Ectodermal cell (in vitro differentiated cells): ENCODE data around the gene SALL3.
"Not testable (repeated sequence)": the region's sequence is repeated elsewhere in the genome, so short reads cannot be mapped to it uniquely, and the experiment has no call there.

Experiments
- H3K27ac ChIP-seq: 2 replicates; pipeline ENCODE4 v1.7.0; 2013; ENCODE audit warnings: mild to moderate bottlenecking, low read depth, low read length; ENCODE audit not compliant: insufficient read depth, poor library complexity, severe bottlenecking
- H3K27me3 ChIP-seq: 2 replicates; pipeline ENCODE4 v1.7.0; 2013; ENCODE audit warnings: mild to moderate bottlenecking, low read length; ENCODE audit not compliant: insufficient read depth, control insufficient read depth, poor library complexity, severe bottlenecking
- H3K36me3 ChIP-seq: one replicate; pipeline ENCODE4 v1.7.0; 2013; ENCODE audit warnings: low read length; ENCODE audit not compliant: control insufficient read depth, insufficient read depth
- H3K4me1 ChIP-seq: one replicate; pipeline ENCODE4 v1.7.0; 2013; ENCODE audit warnings: low read length; ENCODE audit not compliant: control insufficient read depth, insufficient read depth
- H3K4me3 ChIP-seq: 2 replicates; pipeline ENCODE4 v1.7.0; 2013; ENCODE audit warnings: low read depth, low read length, control low read depth; ENCODE audit not compliant: insufficient read depth
- H3K9me3 ChIP-seq: 2 replicates; pipeline ENCODE4 v1.7.0; 2013; ENCODE audit warnings: mild to moderate bottlenecking, low read length, moderate library complexity; ENCODE audit not compliant: control insufficient read depth
- WGBS, 2 experiments: methylation state at CpG; one replicate each; pipeline ENCODE4 v1.1.7; 2013; ENCODE audit warnings: missing lambda C conversion rate in 2 of 2; 5-methylcytosine and 5-hydroxymethylcytosine counted together

SALL3 gene

DNA sequence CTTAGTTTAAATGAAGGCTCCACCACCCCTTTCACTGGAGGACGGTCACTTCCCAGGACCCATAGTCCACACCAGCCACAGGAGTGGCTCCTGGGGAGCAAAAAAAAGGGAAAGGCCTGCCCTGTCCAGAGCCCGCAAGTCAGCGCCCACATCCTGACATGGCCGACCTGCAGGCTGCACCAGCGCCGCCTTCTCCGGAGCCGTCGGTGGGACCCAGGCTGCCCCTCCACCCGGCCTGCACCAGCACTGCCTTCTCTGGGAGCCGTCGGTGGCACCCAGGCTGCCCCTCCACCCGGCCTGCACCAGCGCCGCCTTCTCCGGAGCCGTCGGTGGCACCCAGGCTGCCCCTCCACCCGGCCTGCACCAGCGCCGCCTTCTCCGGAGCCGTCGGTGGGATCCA is 14.9 kb upstream of the SALL3 start:
- 92 to 94% methylated on average over 24 of the region's 24 CpGs for WGBS, 2 experiments
- not testable (repeated sequence) for H3K27ac ChIP-seq, H3K4me3 ChIP-seq, H3K4me1 ChIP-seq, H3K9me3 ChIP-seq, H3K36me3 ChIP-seq, H3K27me3 ChIP-seq

DNA sequence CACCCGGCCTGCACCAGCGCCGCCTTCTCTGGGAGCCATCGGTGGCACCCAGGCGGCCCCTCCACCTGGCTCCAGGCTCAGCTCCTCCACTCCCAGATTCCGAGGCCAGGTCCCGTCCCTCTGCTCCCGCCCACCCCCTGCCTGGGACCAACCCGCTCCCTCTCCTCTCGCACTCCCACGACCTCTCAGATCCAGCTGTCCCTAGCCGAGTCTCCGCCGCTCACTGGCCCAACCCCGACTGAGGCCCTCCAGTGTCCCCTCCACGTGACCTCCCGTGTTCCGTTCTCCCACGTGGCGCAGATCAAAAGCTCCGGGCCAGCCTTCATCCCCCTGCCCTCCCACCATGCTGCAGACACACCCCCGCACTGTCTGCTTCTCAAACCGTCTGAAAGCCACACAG is 14.4 kb upstream of the SALL3 start:
- Histone ChIP-seq H3K9me3 (no peaks in the 10 kb centered on the region), H3K36me3 (no peaks in the 10 kb centered on the region), H3K27me3 (no peaks in the 10 kb centered on the region), H3K27ac (no peak overlapping the region), H3K4me1 (no peaks in the 10 kb centered on the region), H3K4me3 (no peak overlapping the region)
- 88 to 89% methylated on average over 23 of the region's 23 CpGs for whole genome bisulfite sequencing, 2 experiments

DNA sequence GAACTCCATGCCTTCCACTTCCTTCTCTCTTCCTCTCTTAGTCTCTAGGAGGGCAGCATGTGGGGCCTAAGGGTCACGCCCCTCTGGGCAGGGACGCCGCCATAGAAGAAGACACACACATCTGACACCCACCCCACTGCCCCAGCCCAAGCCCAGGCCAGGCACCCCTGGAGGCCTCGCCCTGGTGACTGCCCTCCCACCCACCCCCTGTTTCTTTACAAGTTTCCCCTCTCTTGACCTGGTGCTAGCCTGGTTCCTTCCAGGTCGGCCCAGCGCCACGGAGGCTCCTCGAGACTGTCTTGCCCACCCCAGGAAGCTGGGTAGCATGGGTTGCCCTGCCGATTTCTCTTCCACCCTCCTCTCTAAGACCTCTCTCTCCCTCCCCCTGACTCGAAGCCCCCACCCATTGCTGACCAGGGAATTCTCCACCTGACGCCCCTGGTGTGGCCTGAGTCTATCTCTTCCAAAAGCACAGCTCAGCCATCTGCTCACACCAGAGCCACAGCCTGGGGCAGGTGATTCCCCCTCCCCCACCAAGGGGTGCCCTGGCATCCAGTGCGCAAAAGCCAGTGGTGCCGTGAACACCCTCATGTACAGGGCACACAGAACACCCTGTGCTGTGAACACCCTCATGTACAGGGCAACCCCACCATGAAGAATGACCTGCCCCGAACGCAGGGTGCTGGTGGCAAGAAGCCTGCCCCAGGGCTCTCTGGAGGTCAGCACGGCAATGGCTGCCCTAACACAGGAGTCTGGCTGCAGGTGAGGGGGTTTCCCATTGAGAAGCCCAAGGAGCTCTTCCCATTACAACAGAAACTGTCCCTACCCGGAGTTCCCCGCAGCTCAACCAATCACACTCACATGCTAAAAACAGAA is 13.5 kb upstream of the SALL3 start:
- no peak overlapping the region for H3K27ac ChIP-seq
- no peaks in the 10 kb centered on the region for H3K4me1 ChIP-seq
- H3K4me3 ChIP-seq: no peak overlapping the region
- peaks cover 6% of the 10 kb centered on the region for H3K27me3 ChIP-seq
- WGBS, 2 experiments: 90 to 94% methylated on average over 18 of the region's 18 CpGs
- no peaks in the 10 kb centered on the region for H3K36me3 ChIP-seq
- no peaks in the 10 kb centered on the region for H3K9me3 ChIP-seq

GRCh38 chr18:78966793-78967106 is 12.9 kb upstream of the SALL3 start:
- H3K4me3 ChIP-seq: no peak overlapping the region
- H3K36me3 ChIP-seq: no peaks in the 10 kb centered on the region
- WGBS, 2 experiments: 89 to 91% methylated on average over 1 of the region's 1 CpG
- no peaks in the 10 kb centered on the region for H3K9me3 ChIP-seq
- H3K27ac ChIP-seq: no peak overlapping the region
- peaks cover 12% of the 10 kb centered on the region for H3K27me3 ChIP-seq
- H3K4me1 ChIP-seq: no peaks in the 10 kb centered on the region

DNA sequence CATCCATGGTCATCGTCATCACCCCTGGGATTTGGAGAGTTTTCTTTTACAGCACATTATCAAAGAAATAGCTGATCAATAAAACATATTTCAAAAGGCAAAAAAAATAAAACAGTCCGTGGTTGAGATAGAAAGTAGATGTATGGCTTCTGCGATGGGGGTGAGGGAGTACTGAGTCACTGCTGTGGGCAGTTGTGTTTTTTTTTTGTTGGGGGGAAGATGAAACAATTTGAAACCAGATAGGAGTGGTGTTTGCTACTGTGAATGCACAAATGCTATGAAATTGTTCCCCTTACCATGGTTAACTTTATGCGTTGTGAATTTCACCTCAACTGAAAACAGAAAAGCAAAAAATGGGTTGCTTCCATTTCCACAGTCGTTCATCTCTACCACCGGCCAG is 11.9 kb upstream of the SALL3 start:
- no peak overlapping the region for H3K27ac ChIP-seq
- peaks cover under 1% of the 10 kb centered on the region for H3K4me1 ChIP-seq
- H3K9me3 ChIP-seq: no peaks in the 10 kb centered on the region
- no peak overlapping the region for H3K4me3 ChIP-seq
- H3K36me3 ChIP-seq: no peaks in the 10 kb centered on the region
- 92 to 96% methylated on average over 5 to 6 of the region's 6 CpGs for WGBS, 2 experiments
- H3K27me3 ChIP-seq: peaks cover 22% of the 10 kb centered on the region

GRCh38 chr18:78969574-78970315 is 9.9 kb upstream of the SALL3 start:
- H3K27ac ChIP-seq: no peak overlapping the region
- WGBS, 2 experiments: 92 to 93% methylated on average over 20 of the region's 20 CpGs
- peaks cover 42% of the 10 kb centered on the region for H3K27me3 ChIP-seq
- H3K4me1 ChIP-seq: peaks cover 12% of the 10 kb centered on the region
- H3K36me3 ChIP-seq: no peaks in the 10 kb centered on the region
- no peak overlapping the region for H3K4me3 ChIP-seq
- no peaks in the 10 kb centered on the region for H3K9me3 ChIP-seq

DNA sequence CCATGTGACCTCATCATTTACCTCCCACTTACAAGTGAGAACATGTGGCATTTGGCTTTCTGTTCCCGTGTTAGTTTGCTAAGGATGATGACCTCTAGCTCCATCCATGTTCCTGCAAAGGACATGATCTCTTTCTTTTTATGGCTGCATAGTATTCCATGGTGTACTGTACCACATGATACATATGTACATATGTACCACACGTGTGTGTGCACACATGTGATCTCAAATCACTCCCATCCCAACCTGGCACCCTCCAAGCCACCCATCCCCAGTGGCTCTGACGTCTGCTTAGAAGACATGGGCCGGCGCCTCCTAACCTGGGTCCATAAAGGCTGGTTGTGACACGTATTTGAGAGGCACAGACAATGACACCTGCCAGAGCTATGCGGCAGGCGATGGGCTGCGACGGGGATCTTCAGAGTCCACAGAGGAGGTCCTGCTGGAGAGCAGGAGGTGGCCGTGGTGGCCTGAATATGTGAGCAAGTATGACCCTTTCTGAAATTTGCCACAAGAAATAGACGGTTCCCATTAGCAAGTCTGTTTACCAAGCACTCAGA is 8.8 kb upstream of the SALL3 start:
- H3K27ac ChIP-seq: no peak overlapping the region
- H3K4me1 ChIP-seq: peaks cover 12% of the 10 kb centered on the region
- no peaks in the 10 kb centered on the region for H3K9me3 ChIP-seq
- WGBS, 2 experiments: 93 to 96% methylated on average over 12 of the region's 12 CpGs
- H3K36me3 ChIP-seq: no peaks in the 10 kb centered on the region
- peaks cover 53% of the 10 kb centered on the region for H3K27me3 ChIP-seq
- no peak overlapping the region for H3K4me3 ChIP-seq

- Histone ChIP-seq H3K4me1 (peaks cover 12% of the 10 kb centered on the region), H3K27me3 (peaks cover 61% of the 10 kb centered on the region), H3K4me3 (no peak overlapping the region), H3K9me3 (no peaks in the 10 kb centered on the region), H3K36me3 (no peaks in the 10 kb centered on the region), H3K27ac (no peak overlapping the region)
- 91 to 92% methylated on average over 15 of the region's 15 CpGs for WGBS, 2 experiments
Observed at GRCh38 chr18:78971511-78972245, 7.9 kb upstream of the SALL3 start.

DNA sequence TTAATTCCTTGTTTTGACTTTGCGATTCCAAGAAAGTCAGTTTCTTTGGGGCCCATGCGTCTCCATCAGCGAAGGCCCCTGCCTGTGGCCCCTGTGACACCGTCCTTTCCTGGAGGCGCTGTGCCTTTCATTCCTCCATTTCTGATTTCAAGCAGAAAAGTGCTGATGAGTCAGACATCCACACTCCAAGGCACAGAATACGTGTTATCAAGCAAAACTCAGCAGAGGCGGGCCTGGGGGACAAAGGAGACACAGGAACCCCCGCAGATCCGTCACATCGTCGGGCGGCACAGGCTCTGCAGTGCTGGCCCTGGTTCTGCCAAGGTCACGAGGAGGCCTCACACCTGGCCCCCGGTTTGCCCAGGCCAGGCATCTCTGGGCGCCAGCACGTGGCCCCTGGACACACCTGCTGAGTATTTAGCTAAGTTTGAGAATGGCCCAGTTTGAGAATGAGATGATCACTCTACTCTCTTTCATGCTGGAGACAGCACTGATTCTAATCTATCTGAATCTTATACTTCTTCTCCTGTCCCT is 7.2 kb upstream of the SALL3 start:
- WGBS, 2 experiments: 55 to 61% methylated on average over 16 of the region's 16 CpGs
- Histone ChIP-seq H3K27ac (no peak overlapping the region), H3K27me3 (peaks cover 69% of the 10 kb centered on the region), H3K36me3 (no peaks in the 10 kb centered on the region), H3K9me3 (no peaks in the 10 kb centered on the region), H3K4me3 (no peak overlapping the region), H3K4me1 (peaks cover 20% of the 10 kb centered on the region)
